ENCODE data around the gene GLG1.

DNA sequence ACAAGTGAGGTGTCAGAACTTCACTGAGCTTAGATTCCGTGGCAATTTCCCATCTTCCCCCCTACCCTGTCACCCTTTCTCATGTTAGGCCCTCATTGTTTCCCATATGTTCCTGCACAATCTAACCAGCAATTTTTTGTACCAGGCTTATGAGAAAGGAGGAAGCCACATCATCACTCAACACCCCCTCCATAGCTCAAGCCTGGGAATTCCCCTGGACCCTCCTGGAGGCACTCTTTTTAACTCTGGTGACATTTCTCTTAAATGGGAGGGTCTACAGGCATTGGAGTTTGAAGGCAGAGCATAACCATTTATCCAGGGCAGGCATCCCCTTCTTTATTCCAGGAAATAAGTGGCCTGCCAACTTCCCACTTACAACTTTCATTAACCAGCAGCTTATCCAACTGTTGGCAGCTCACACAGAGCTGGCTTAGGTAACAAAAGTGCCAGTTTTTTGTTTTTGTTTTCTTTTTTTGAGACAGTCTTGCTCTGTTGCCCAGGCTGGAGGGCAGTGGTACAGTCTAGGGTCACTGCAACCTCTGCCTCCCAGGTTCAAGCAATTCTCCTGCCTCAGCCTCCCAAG lies 10.4 kb upstream of the GLG1 start:
- TF ChIP-seq, protein P1, sequence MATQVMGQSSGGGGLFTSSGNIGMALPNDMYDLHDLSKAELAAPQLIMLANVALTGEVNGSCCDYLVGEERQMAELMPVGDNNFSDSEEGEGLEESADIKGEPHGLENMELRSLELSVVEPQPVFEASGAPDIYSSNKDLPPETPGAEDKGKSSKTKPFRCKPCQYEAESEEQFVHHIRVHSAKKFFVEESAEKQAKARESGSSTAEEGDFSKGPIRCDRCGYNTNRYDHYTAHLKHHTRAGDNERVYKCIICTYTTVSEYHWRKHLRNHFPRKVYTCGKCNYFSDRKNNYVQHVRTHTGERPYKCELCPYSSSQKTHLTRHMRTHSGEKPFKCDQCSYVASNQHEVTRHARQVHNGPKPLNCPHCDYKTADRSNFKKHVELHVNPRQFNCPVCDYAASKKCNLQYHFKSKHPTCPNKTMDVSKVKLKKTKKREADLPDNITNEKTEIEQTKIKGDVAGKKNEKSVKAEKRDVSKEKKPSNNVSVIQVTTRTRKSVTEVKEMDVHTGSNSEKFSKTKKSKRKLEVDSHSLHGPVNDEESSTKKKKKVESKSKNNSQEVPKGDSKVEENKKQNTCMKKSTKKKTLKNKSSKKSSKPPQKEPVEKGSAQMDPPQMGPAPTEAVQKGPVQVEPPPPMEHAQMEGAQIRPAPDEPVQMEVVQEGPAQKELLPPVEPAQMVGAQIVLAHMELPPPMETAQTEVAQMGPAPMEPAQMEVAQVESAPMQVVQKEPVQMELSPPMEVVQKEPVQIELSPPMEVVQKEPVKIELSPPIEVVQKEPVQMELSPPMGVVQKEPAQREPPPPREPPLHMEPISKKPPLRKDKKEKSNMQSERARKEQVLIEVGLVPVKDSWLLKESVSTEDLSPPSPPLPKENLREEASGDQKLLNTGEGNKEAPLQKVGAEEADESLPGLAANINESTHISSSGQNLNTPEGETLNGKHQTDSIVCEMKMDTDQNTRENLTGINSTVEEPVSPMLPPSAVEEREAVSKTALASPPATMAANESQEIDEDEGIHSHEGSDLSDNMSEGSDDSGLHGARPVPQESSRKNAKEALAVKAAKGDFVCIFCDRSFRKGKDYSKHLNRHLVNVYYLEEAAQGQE (IDR thresholded peaks at IDR 0.05; ENCODE audit: low read depth), result no peak
- TF ChIP-seq, protein P2, sequence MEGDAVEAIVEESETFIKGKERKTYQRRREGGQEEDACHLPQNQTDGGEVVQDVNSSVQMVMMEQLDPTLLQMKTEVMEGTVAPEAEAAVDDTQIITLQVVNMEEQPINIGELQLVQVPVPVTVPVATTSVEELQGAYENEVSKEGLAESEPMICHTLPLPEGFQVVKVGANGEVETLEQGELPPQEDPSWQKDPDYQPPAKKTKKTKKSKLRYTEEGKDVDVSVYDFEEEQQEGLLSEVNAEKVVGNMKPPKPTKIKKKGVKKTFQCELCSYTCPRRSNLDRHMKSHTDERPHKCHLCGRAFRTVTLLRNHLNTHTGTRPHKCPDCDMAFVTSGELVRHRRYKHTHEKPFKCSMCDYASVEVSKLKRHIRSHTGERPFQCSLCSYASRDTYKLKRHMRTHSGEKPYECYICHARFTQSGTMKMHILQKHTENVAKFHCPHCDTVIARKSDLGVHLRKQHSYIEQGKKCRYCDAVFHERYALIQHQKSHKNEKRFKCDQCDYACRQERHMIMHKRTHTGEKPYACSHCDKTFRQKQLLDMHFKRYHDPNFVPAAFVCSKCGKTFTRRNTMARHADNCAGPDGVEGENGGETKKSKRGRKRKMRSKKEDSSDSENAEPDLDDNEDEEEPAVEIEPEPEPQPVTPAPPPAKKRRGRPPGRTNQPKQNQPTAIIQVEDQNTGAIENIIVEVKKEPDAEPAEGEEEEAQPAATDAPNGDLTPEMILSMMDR (IDR thresholded peaks at IDR 0.05 in 2 of 3, conservative IDR thresholded peaks at IDR 0.05 in 1 of 3; ENCODE audit: borderline replicate concordance in 1 of 3, insufficient read depth in 1 of 3, low read depth in 2 of 3, low read length in 2 of 3), result no peak
- TF ChIP-seq YY1 (IDR thresholded peaks at IDR 0.05; ENCODE audit: extremely low read depth, insufficient replicate concordance, low read depth, low read length) (no peak), ZFX (IDR thresholded peaks at IDR 0.05) (no peak)
